HL-60 (cell line): ENCODE data around the gene GC.
"Not testable (repeated sequence)": the region's sequence is repeated elsewhere in the genome, so short reads cannot be mapped to it uniquely, and the experiment has no call there.

Experiments
- DNase-seq, 2 experiments: peaks; one replicate each; pipeline ENCODE4 v3.0.0-alpha.2; 2010 to 2020; ENCODE audit warnings: low read depth in 1 of 2, low spot score in 1 of 2
- H3K27ac ChIP-seq: fragments of 250-450 bp; sonication (Bioruptor Pico); replicated peaks from 2 replicates; pipeline ENCODE4 v1.5.1; 2020; ENCODE audit warnings: mild to moderate bottlenecking, moderate library complexity
- H3K27me3 ChIP-seq: fragments of 250-450 bp; sonication (Bioruptor Pico); 2 replicates; pipeline ENCODE4 v1.5.1; 2021; ENCODE audit warnings: mild to moderate bottlenecking, moderate library complexity; ENCODE audit not compliant: insufficient read depth, poor library complexity, severe bottlenecking
- H3K4me3 ChIP-seq: replicated peaks from 2 replicates; pipeline ENCODE4 v1.5.1; 2011; ENCODE audit warnings: mild to moderate bottlenecking, control low read depth, low read length; ENCODE audit not compliant: insufficient read depth
- CTCF ChIP-seq: IDR thresholded peaks from one replicate; pipeline ENCODE4 v1.5.1; 2011; ENCODE audit warnings: low read length, control low read depth, inconsistent platforms; ENCODE audit not compliant: insufficient read depth
- GABPA ChIP-seq: IDR thresholded peaks from 2 replicates; pipeline ENCODE4 v1.6.1; 2012; ENCODE audit warnings: low read depth
- POLR2AphosphoS5 ChIP-seq: IDR thresholded peaks from 2 replicates; pipeline ENCODE4 v1.6.1; 2012; ENCODE audit warnings: low read depth
- REST ChIP-seq: IDR thresholded peaks from 2 replicates; pipeline ENCODE4 v1.6.1; 2012; ENCODE audit warnings: low read depth; ENCODE audit not compliant: insufficient replicate concordance
- SPI1 ChIP-seq: IDR thresholded peaks from 2 replicates; pipeline ENCODE4 v1.6.1; 2012; ENCODE audit warnings: low read depth, mild to moderate bottlenecking, borderline replicate concordance

GC gene

DNA sequence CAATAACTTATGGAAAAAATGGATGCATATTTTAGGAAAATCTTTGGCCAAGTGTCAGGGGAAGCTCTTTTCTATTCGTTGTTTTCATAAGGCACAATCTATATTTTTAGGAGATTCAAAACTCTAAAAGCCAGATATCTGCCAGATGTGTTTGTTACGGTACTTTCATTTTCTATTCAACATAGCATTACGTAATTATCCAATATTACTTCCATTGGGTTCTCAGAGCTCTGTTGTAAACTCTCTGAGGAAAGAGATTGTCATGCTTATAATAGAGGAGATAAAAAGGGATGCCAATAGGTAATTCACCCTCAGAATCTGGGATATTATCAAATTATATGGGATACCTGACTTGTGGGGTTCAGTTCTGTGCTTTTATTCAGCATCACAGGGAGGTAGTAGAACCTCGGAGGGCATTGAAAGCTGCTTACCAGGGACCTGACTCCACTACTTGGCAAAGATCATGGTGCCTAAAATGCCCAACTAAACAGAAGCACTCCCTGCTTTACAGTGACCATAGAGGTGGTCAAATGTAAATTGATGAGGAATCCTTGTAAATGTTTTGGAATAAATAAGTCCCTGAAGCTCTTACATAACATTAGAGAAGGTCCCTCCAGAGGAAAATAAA lies 32.9 kb upstream of the GC start:
- TF ChIP-seq GABPA (no peak), CTCF (no peak), POLR2AphosphoS5 (no peak), SPI1 (no peak), REST (no peak)
- Histone ChIP-seq H3K27me3 (no peaks in the 10 kb centered on the region), H3K27ac (no peak overlapping the region), H3K4me3 (no peak overlapping the region)
- DNase-seq = no peak

GRCh38 chr4:71814433-71814832 lies 30.6 kb upstream of the GC start:
- H3K4me3 ChIP-seq = no peak overlapping the region
- no peak for DNase-seq
- TF ChIP-seq POLR2AphosphoS5 = no peak
- peak; percentile 85 for TF ChIP-seq REST
- no peak for TF ChIP-seq GABPA
- no peak for TF ChIP-seq SPI1
- TF ChIP-seq CTCF = no peak
- H3K27ac ChIP-seq = no peak overlapping the region
- no peaks in the 10 kb centered on the region for H3K27me3 ChIP-seq

- H3K27ac ChIP-seq, DNase-seq, H3K27me3 ChIP-seq, H3K4me3 ChIP-seq: not testable (repeated sequence)
These were observed 25.9 kb upstream of the GC start for GRCh38 chr4:71809805-71810204.

DNA sequence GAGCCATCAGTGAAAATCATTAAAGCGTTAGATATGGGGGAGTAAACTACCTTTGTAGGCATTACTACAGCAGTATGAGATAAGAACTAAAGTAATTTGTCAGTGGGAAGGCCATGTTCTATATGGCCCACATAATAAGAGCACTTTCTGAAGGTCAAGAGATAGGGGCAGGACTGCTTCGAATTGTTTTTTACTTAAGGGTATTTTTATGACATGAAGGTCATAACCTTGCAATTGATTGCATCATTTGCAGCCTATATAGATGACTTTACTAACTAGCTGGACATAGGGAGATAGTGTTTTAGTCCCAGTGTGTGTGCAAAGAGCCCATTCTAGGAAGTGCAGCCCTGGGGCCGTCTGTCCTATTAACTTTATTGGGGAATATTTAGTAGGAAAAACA lies 23.6 kb upstream of the GC start:
- DNase-seq = no peak
- Histone ChIP-seq H3K4me3 (no peak overlapping the region), H3K27ac (no peak overlapping the region), H3K27me3 (no peaks in the 10 kb centered on the region)
- TF ChIP-seq POLR2AphosphoS5 (no peak), SPI1 (no peak), REST (no peak)

DNA sequence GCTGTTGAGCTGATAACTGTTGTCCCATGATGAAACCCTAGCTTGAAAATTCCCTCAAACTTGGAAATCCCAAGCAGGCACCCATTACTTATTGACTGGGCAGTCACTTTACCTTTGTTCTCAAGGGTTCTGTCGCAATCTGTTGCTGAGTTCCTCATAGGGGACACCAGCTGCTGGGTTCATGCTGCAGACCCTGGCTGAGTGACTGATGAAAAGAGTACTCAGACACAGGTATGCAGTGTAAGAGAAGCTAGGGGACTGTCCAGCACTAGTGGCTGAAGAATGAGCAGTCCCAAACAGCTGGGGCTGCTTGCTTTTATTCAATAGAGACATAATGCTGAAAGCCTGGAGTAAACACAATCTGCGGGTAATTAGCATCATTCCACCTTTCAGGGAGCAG lies 21.4 kb upstream of the GC start:
- H3K27me3 ChIP-seq, H3K4me3 ChIP-seq, DNase-seq, H3K27ac ChIP-seq: not testable (repeated sequence)

- not testable (repeated sequence) for H3K27ac ChIP-seq, H3K4me3 ChIP-seq, DNase-seq, H3K27me3 ChIP-seq
These were observed 20.3 kb upstream of the GC start for GRCh38 chr4:71804017-71804697.
